ENCODE results near the gene GOLGB1.

DNA sequence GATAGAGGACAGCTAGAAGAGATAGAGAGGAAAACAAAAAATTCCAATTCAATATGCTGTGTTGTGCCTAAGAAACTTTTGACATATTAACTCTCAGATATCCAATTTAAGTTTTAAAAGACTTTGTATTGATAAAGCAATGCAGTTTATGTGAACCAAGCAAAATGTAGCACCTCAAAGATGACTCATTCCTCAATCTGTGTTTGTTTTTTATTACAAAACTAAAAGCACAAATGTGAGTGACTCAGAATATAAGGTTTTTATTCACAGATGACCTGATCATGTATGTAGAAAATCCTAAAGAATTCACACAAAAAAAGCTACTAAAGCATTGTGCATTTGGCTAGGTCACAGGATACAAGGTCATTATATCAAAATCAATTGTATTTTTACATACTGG, 99.9 kb downstream of the GOLGB1 start:
- TF ChIP-seq POLR2A (IDR thresholded peaks at IDR 0.05), result no peak
- TF ChIP-seq, protein P1, sequence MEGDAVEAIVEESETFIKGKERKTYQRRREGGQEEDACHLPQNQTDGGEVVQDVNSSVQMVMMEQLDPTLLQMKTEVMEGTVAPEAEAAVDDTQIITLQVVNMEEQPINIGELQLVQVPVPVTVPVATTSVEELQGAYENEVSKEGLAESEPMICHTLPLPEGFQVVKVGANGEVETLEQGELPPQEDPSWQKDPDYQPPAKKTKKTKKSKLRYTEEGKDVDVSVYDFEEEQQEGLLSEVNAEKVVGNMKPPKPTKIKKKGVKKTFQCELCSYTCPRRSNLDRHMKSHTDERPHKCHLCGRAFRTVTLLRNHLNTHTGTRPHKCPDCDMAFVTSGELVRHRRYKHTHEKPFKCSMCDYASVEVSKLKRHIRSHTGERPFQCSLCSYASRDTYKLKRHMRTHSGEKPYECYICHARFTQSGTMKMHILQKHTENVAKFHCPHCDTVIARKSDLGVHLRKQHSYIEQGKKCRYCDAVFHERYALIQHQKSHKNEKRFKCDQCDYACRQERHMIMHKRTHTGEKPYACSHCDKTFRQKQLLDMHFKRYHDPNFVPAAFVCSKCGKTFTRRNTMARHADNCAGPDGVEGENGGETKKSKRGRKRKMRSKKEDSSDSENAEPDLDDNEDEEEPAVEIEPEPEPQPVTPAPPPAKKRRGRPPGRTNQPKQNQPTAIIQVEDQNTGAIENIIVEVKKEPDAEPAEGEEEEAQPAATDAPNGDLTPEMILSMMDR (IDR thresholded peaks at IDR 0.05), result no peak
